Suprapubic skin (tissue), 3 donors: ENCODE results near the gene ANKRD35.

Source experiments
- POLR2A ChIP-seq, 2 donors: fragments of 450-650 bp; IDR thresholded peaks; one replicate each; pipeline ENCODE4 v1.6.1; 2017; ENCODE audit warnings: antibody characterized with exemption in 2 of 2, mild to moderate bottlenecking in 2 of 2, moderate library complexity in 2 of 2
- TF ChIP-seq, protein P1 (sequence below), 2 donors: fragments of 200-600 bp in 1 of 2; fragments of 450-650 bp in 1 of 2; sonication (generic) in 1 of 2; IDR thresholded peaks; one replicate each; pipeline ENCODE4 v1.5.1; 2016 to 2019; ENCODE audit warnings: antibody characterized with exemption in 2 of 2, mild to moderate bottlenecking in 1 of 2, moderate library complexity in 1 of 2

DNA sequence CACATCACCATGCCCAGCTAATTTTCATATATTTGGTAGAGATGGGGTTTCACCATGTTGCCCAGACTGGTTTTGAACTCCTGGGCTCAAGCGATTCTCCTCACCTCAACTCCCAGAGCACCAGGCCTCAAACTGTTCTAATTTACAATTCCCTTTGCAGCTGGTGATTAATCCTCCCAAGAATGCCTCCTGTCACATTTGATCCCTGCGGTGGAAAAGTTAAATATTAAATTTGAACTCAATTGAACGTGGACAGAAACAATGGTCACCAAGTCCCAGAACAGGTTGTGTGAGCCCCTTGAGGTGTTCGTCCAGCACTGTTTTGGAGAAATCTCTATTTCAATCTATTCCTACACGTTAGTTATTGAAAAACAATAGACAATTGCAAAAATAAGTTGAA is 2.0 kb upstream of the ANKRD35 start:
- TF ChIP-seq, protein P1, sequence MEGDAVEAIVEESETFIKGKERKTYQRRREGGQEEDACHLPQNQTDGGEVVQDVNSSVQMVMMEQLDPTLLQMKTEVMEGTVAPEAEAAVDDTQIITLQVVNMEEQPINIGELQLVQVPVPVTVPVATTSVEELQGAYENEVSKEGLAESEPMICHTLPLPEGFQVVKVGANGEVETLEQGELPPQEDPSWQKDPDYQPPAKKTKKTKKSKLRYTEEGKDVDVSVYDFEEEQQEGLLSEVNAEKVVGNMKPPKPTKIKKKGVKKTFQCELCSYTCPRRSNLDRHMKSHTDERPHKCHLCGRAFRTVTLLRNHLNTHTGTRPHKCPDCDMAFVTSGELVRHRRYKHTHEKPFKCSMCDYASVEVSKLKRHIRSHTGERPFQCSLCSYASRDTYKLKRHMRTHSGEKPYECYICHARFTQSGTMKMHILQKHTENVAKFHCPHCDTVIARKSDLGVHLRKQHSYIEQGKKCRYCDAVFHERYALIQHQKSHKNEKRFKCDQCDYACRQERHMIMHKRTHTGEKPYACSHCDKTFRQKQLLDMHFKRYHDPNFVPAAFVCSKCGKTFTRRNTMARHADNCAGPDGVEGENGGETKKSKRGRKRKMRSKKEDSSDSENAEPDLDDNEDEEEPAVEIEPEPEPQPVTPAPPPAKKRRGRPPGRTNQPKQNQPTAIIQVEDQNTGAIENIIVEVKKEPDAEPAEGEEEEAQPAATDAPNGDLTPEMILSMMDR (IDR thresholded peaks at IDR 0.05), result no peak
- no peak for TF ChIP-seq POLR2A (IDR thresholded peaks at IDR 0.05)
